Breast epithelium (tissue), 4 donors: Measurements from ENCODE around the gene HDAC8. TPM values are rescaled to one million over a fixed set of nuclear protein-coding genes. Genes with fewer than 3 reads are reported as not detected.
A peak's percentile ranks its signal among the peaks of the same experiment; 100 is the strongest.
"Not testable (repeated sequence)": the region's sequence is repeated elsewhere in the genome, so short reads cannot be mapped to it uniquely, and the experiment has no call there.

Experiments used
- DNase-seq, 2 donors: peaks; one replicate each; pipeline ENCODE4 v3.0.0-alpha.2; 2019; ENCODE audit warnings: low spot score in 2 of 2
- H3K27ac ChIP-seq, 2 donors: fragments of 200-600 bp; sonication (generic) in 1 of 2; one replicate each; pipeline ENCODE4 v1.5.1; 2016 to 2019; ENCODE audit warnings: mild to moderate bottlenecking in 1 of 2
- H3K27me3 ChIP-seq, 2 donors: fragments of 200-600 bp; sonication (generic) in 1 of 2; one replicate each; pipeline versions ENCODE4 v1.5.1 to v1.6.0; 2017 to 2019; ENCODE audit warnings: control low read depth in 1 of 2, mild to moderate bottlenecking in 1 of 2
- H3K36me3 ChIP-seq: fragments of 200-600 bp; one replicate; pipeline ENCODE4 v1.5.1; 2019
- H3K4me1 ChIP-seq, 2 donors: fragments of 200-600 bp; sonication (generic); one replicate each; pipeline ENCODE4 v1.5.1; 2016 to 2019; ENCODE audit warnings: control low read depth in 1 of 2
- H3K4me3 ChIP-seq, 3 donors: fragments of 200-600 bp; sonication (generic); 1 replicate in 2 of 3; 2 replicates in 1 of 3; pipeline ENCODE4 v1.5.1; 2016 to 2019; ENCODE audit warnings: mild to moderate bottlenecking in 3 of 3, moderate library complexity in 2 of 3
- H3K9me3 ChIP-seq, 2 donors: fragments of 200-600 bp; sonication (generic) in 1 of 2; one replicate each; pipeline ENCODE4 v1.5.1; 2016 to 2019; ENCODE audit warnings: control low read depth in 1 of 2
- POLR2A ChIP-seq: fragments of 450-650 bp; IDR thresholded peaks from one replicate; pipeline ENCODE4 v1.6.1; 2016; ENCODE audit warnings: antibody characterized with exemption, mild to moderate bottlenecking, moderate library complexity
- POLR2AphosphoS5 ChIP-seq, 3 donors: sonication (generic); formaldehyde crosslinking; IDR thresholded peaks; one replicate each; pipeline ENCODE4 v1.6.1; 2017; ENCODE audit warnings: antibody characterized with exemption in 3 of 3
- intact Hi-C: fragments of 100-400 bp; cut with DNase I; formaldehyde crosslinking; loops from one replicate; pipeline ENCODE4 v1.15.1; 2023; ENCODE audit warnings: low total_unique reads
- total RNA-seq, 3 donors: library from RNA; depleted of rRNA; stranded (reverse); fragments of >200 nt; gene quantifications; one replicate each; pipeline ENCODE4 v1.1.0, GENCODE V29; 2016
- TF ChIP-seq, protein P1 (sequence below), 3 donors: fragments of 450-650 bp; IDR thresholded peaks; one replicate each; pipeline ENCODE4 v1.5.1; 2016 to 2017; ENCODE audit warnings: antibody characterized with exemption in 3 of 3, mild to moderate bottlenecking in 3 of 3, moderate library complexity in 3 of 3

Gene HDAC8
- total RNA-seq, 3 donors from 2014 or later, result 29.1 to 62.6 (median 51.5) TPM

DNA sequence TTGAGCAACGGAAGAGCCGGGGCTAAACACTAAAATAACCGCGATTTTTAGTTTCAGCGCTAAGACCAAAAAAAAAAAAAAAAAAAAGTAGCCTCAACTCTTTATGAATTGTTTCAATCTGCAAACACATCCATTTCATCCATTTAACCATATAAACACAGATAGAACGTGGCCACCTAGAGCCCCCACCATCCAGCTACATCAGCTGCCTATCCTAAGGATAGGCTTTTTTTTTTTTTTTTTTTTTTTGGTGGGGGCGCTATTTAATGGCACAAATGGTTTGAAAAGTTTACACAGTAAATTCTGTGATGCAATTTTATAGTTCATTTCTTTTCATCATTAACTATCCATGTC lies 492 bp upstream of the HDAC8 start:
- Histone ChIP-seq H3K9me3 (no peaks in the 10 kb centered on the region), H3K27me3 (peaks cover 0 to 27% of the 10 kb centered on the region in 2 donors), H3K27ac (peak overlapping the region in 1 of 2 donors; percentile 79), H3K36me3 (no peaks in the 10 kb centered on the region), H3K4me3 (peak overlapping the region; percentile 57 to 66 (median 59)), H3K4me1 (no peaks in the 10 kb centered on the region)
- intact Hi-C loops, result no loop called here
- TF ChIP-seq, protein P1, sequence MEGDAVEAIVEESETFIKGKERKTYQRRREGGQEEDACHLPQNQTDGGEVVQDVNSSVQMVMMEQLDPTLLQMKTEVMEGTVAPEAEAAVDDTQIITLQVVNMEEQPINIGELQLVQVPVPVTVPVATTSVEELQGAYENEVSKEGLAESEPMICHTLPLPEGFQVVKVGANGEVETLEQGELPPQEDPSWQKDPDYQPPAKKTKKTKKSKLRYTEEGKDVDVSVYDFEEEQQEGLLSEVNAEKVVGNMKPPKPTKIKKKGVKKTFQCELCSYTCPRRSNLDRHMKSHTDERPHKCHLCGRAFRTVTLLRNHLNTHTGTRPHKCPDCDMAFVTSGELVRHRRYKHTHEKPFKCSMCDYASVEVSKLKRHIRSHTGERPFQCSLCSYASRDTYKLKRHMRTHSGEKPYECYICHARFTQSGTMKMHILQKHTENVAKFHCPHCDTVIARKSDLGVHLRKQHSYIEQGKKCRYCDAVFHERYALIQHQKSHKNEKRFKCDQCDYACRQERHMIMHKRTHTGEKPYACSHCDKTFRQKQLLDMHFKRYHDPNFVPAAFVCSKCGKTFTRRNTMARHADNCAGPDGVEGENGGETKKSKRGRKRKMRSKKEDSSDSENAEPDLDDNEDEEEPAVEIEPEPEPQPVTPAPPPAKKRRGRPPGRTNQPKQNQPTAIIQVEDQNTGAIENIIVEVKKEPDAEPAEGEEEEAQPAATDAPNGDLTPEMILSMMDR (IDR thresholded peaks at IDR 0.05), result no peak
- TF ChIP-seq POLR2AphosphoS5 (IDR thresholded peaks at IDR 0.05), result no peak
- TF ChIP-seq POLR2A, result no peak
- no peak for DNase-seq

DNA sequence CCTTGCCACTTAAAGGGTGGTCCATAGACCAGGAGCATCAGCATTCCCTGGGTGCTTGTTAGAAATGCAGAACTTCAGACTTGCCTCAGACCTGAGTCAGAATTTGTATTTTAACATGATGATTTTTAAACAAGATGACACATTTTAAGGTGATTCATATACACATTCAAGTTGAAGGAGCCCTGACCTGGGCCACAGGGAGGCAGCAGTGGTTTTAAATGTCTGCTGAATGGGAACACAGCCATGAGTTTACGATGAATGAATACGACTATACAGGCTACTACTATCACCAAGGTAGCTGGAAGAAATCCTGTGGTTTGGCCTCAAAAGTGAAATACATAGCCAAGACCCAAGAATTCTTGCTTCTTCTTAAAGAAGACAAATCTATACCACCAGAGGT lies 2.9 kb downstream of the HDAC8 start:
- TF ChIP-seq POLR2AphosphoS5 (IDR thresholded peaks at IDR 0.05) (no peak), POLR2A (no peak)
- TF ChIP-seq, protein P1 (IDR thresholded peaks at IDR 0.05), result no peak
- H3K36me3 ChIP-seq, result no peaks in the 10 kb centered on the region
- no peak overlapping the region for H3K27ac ChIP-seq
- no peak overlapping the region for H3K4me3 ChIP-seq
- H3K9me3 ChIP-seq, result no peaks in the 10 kb centered on the region
- peaks cover 0 to 26% of the 10 kb centered on the region in 2 donors for H3K27me3 ChIP-seq
- DNase-seq, result no peak
- intact Hi-C loops, result no loop called here
- no peaks in the 10 kb centered on the region for H3K4me1 ChIP-seq

GRCh38 chrX:72568406-72569092 lies 4.1 kb downstream of the HDAC8 start:
- no peaks in the 10 kb centered on the region for H3K9me3 ChIP-seq
- no peak overlapping the region for H3K4me3 ChIP-seq
- H3K27me3 ChIP-seq, result peaks cover 0 to 20% of the 10 kb centered on the region in 2 donors
- no peak for DNase-seq
- intact Hi-C loops, result no loop called here
- H3K27ac ChIP-seq, result no peak overlapping the region
- H3K4me1 ChIP-seq, result no peaks in the 10 kb centered on the region
- TF ChIP-seq, protein P1 (IDR thresholded peaks at IDR 0.05), result no peak
- TF ChIP-seq POLR2A (no peak), POLR2AphosphoS5 (IDR thresholded peaks at IDR 0.05) (no peak)
- no peaks in the 10 kb centered on the region for H3K36me3 ChIP-seq

DNA sequence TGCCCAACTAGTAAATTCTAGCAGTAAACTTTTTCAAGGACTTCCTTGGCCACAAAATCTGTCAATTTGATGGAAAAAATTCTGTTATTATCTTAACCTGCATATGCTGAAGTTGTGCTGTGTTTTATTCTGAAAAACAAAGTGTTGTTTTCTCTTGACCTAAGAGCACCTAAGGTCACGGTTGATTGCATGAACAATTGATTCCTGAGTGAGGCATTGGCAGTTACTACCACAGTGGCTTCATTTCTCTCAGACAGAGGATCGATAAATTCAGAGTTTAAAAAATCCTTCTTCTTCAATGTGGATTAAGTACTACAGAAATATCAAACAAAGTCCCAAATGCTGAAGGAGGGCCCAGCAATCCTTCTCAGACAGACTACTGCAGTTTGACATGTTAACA lies 6.2 kb downstream of the HDAC8 start:
- no peaks in the 10 kb centered on the region for H3K4me1 ChIP-seq
- H3K4me3 ChIP-seq, result no peak overlapping the region
- DNase-seq, result no peak
- no peaks in the 10 kb centered on the region for H3K36me3 ChIP-seq
- H3K27me3 ChIP-seq, result peaks cover 0 to 21% of the 10 kb centered on the region in 2 donors
- no peak for TF ChIP-seq POLR2AphosphoS5 (IDR thresholded peaks at IDR 0.05)
- TF ChIP-seq, protein P1 (IDR thresholded peaks at IDR 0.05), result no peak
- TF ChIP-seq POLR2A, result no peak
- no peaks in the 10 kb centered on the region for H3K9me3 ChIP-seq
- H3K27ac ChIP-seq, result no peak overlapping the region
- intact Hi-C loops, result no loop called here

DNA sequence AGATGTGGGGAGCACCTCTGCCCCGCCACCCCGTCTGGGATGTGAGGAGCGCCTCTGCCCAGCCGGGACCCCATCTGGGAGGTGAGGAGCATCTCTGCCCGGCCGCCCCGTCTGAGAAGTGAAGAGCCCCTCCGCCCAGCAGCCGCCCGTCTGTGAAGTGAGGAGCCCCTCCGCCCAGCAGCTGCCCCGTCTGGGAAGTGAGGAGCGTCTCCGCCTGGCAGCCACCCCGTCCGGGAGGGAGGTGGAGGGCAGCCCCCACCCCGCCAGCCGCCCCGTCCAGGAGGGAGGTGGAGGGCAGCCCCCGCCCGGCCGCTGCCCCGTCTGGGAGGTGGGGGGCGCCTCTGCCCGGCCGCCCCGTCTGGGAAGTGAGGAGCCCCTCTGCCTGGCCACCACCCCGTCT lies 13.0 kb downstream of the HDAC8 start:
- H3K4me1 ChIP-seq, H3K36me3 ChIP-seq, H3K27me3 ChIP-seq, DNase-seq, H3K9me3 ChIP-seq, H3K4me3 ChIP-seq, H3K27ac ChIP-seq, intact Hi-C loops: not testable (repeated sequence)
